ENCODE results near the gene MCOLN2. TPM values are rescaled to one million over a fixed set of nuclear protein-coding genes. Genes with fewer than 3 reads are reported as not detected.

The MCOLN2 gene
- total RNA-seq, 1 donor from 2014 or later, result 0.96 TPM

DNA sequence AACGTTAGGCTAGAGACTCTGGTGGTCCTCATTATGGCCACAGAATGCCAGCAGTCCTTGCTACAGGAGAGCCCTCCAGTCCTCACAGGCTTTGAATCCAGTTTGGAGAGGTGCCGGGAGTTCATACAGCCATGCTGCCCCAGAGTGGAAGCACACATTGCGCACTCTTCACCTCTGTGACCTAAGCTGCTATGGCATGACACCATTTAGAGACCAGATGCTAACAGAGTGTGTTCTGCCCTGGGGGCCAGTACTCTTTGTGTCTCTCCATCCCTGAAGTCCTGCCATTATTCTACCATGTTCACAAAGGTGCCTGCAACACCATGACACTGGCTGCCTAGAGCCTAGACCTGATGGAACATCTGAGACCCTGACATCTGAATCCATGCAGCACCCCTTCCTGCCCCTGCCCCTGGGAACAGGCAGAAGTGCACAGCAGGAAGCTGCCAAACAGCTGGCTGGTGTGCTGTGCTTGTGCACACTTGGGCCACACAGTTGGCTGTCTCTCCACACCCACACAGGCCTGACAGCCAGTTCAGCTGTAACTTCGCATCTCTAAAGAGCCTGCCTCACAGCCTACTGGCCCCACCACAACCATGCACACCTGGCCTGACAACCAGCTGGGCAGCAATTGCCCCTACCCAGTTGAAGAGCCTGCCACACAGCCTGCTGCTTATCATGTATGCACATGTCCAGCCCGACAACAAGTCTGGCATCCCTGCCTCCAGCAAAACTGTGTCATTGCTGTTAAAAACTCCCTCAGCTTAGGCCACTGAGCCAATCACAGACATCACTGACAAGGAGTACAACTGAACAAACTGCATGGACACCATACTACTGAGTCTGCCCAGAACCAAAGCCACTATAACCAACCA lies 49.1 kb downstream of the MCOLN2 start:
- no peak overlapping the region for H3K4me3 Mint-ChIP-seq
- H3K4me1 Mint-ChIP-seq, result peaks cover 14% of the 10 kb centered on the region
- DNase-seq (ENCODE audit: low spot score in 2 of 2, unreplicated experiment in 2 of 2), result no peak
- TF ChIP-seq, protein P1, sequence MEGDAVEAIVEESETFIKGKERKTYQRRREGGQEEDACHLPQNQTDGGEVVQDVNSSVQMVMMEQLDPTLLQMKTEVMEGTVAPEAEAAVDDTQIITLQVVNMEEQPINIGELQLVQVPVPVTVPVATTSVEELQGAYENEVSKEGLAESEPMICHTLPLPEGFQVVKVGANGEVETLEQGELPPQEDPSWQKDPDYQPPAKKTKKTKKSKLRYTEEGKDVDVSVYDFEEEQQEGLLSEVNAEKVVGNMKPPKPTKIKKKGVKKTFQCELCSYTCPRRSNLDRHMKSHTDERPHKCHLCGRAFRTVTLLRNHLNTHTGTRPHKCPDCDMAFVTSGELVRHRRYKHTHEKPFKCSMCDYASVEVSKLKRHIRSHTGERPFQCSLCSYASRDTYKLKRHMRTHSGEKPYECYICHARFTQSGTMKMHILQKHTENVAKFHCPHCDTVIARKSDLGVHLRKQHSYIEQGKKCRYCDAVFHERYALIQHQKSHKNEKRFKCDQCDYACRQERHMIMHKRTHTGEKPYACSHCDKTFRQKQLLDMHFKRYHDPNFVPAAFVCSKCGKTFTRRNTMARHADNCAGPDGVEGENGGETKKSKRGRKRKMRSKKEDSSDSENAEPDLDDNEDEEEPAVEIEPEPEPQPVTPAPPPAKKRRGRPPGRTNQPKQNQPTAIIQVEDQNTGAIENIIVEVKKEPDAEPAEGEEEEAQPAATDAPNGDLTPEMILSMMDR (IDR thresholded peaks at IDR 0.05; ENCODE audit: unreplicated experiment), result no peak
- peaks cover 14% of the 10 kb centered on the region for H3K9me3 Mint-ChIP-seq
- H3K27ac Mint-ChIP-seq, result no peak overlapping the region
- peaks cover 2% of the 10 kb centered on the region for H3K36me3 Mint-ChIP-seq
- peaks cover 5% of the 10 kb centered on the region for H3K27me3 Mint-ChIP-seq (ENCODE audit: low read depth)

DNA sequence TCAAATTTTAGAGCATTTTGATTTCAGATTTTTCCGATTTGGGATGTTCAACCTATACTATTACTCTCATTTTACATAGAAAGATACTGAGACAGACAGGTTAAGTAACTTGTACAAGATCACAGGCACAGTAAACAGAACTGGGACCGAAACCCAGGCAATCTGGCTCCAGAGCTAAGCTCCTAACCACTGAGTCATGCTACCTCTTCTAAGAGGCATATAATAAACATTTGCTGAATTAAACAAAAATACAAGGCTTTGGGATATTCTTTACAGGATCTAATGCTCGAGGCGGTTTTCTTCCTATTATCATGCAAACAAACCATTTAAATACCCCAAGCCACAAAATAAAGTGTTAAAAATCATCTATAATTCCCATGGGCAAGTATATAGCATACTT lies 50.3 kb downstream of the MCOLN2 start:
- peaks cover 2% of the 10 kb centered on the region for H3K36me3 Mint-ChIP-seq
- H3K4me3 Mint-ChIP-seq, result no peak overlapping the region
- H3K4me1 Mint-ChIP-seq, result peaks cover 14% of the 10 kb centered on the region
- no peak overlapping the region for H3K27ac Mint-ChIP-seq
- H3K9me3 Mint-ChIP-seq, result peaks cover 14% of the 10 kb centered on the region
- TF ChIP-seq, protein P1 (IDR thresholded peaks at IDR 0.05; ENCODE audit: unreplicated experiment), result no peak
- H3K27me3 Mint-ChIP-seq (ENCODE audit: low read depth), result peaks cover 7% of the 10 kb centered on the region
- DNase-seq (ENCODE audit: low spot score in 2 of 2, unreplicated experiment in 2 of 2), result no peak

DNA sequence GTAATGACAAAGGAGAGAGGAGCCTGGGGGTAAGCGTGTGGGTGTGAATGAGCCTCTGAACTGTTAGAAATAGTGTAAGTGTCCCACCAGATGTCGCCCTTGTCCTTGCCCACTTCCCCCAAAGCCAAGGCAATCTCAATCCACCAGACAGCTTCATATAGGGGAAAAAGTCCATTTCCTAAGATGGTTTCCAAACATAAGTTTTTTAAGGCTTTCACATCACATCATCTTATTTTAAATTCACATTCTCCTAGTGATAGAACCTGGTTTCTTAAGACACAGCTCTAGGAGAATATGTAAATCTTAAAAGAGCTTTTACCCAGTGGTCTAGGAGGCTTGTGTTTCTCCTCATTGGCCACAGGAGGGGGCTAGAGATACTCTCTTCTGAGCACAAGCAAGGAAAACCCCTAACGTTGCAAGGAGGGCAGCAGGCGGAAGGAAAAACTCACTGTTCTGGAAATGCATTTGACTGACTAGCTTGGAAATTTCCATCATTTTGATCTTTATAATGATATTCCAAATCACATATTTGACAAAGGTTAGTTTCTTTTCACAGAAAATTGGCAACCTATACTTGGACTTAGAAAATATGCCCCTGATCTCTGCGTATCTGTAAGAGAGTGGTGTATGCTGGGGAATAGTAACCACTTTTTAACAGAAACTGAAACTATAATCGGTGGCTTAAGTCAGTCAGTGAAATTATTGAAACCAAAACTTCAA lies 52.0 kb downstream of the MCOLN2 start:
- DNase-seq (ENCODE audit: low spot score in 2 of 2, unreplicated experiment in 2 of 2), result peak in 1 of 2 experiments; percentile 60
- Mint-ChIP-seq H3K9me3 (peaks cover 8% of the 10 kb centered on the region), H3K4me3 (peak overlapping the region; percentile 62), H3K27ac (peak overlapping the region; percentile 88), H3K27me3 (ENCODE audit: low read depth) (peaks cover 10% of the 10 kb centered on the region), H3K36me3 (peaks cover 2% of the 10 kb centered on the region), H3K4me1 (peaks cover 19% of the 10 kb centered on the region)
- TF ChIP-seq, protein P1 (IDR thresholded peaks at IDR 0.05; ENCODE audit: unreplicated experiment), result peak; percentile 77

DNA sequence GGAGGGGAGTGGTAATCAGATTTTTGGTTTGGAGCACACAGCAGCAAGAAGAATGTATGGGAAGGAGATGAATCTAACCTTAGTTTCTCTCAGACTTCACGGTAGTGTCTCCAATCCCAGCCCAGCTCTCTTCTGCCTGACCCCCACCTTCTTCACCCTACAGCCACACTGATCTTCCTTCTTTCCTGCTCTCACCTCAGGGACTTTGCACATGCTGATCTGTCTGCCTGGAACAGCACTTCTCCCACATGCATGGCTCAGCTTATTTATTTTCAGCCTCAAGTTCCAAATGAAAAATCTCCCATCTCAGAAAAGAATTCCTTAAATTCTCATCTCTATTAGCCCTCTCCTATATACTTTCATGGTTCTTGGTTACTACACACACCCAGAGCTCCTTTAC lies 55.1 kb downstream of the MCOLN2 start:
- TF ChIP-seq, protein P1 (IDR thresholded peaks at IDR 0.05; ENCODE audit: unreplicated experiment), result no peak
- H3K27ac Mint-ChIP-seq, result no peak overlapping the region
- peaks cover 15% of the 10 kb centered on the region for H3K27me3 Mint-ChIP-seq (ENCODE audit: low read depth)

DNA sequence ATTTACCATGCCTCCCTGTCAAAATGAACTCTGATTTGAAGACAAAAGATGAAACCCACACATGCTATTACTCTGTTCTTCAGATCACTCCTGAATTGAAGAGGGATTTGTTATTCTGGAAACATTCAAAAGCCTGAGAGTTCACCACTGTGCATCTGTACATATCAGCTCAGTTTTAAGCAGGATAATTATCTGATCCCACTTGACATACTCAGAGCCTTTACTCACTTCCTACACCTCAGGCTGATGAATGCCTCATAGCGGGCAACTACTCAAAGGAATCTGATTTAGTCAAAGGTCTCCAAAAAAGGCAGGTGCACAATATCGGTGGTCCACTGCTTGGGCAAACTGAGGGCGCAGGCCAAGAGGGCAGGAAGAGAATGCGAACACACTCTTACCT lies 56.4 kb downstream of the MCOLN2 start:
- peaks cover 13% of the 10 kb centered on the region for H3K4me1 Mint-ChIP-seq
- H3K9me3 Mint-ChIP-seq, result no peaks in the 10 kb centered on the region
- peaks cover 15% of the 10 kb centered on the region for H3K27me3 Mint-ChIP-seq (ENCODE audit: low read depth)
- TF ChIP-seq, protein P1 (IDR thresholded peaks at IDR 0.05; ENCODE audit: unreplicated experiment), result no peak
- no peak for DNase-seq (ENCODE audit: low spot score in 2 of 2, unreplicated experiment in 2 of 2)
- H3K27ac Mint-ChIP-seq, result no peak overlapping the region
- H3K36me3 Mint-ChIP-seq, result no peaks in the 10 kb centered on the region
- no peak overlapping the region for H3K4me3 Mint-ChIP-seq

More for the DNA sequence above, 55.1 kb downstream of the MCOLN2 start:
- peaks cover 19% of the 10 kb centered on the region for H3K4me1 Mint-ChIP-seq
- no peaks in the 10 kb centered on the region for H3K36me3 Mint-ChIP-seq
- DNase-seq (ENCODE audit: low spot score in 2 of 2, unreplicated experiment in 2 of 2), result no peak
- H3K4me3 Mint-ChIP-seq, result no peak overlapping the region
- no peaks in the 10 kb centered on the region for H3K9me3 Mint-ChIP-seq
